ENCODE data around the gene TRIM59. TPM values are rescaled to one million over a fixed set of nuclear protein-coding genes. Genes with fewer than 3 reads are reported as not detected.

Gene TRIM59
- total RNA-seq, 4 donors from 2014 or later, result 3.3 to 5.6 (median 3.8) TPM

DNA sequence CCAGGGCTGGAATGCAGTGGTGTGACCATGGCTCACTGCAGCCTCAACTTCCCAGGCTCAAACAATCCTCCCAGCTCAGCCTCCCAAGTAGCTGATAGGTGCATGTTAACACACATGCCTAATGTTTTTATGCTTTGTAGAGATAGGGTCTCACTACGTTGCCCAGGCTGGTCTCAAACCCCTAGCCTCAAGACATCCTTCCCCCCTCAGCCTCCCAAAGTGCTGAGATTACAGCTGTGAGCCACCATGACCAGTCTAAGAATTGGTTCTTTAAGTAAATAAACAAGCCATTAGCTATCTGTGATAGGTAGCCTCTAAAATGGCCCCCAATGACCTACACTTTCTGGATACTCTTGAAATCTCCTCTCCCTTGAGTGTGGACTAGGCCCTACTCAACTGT is 3.7 kb downstream of the TRIM59 start:
- no peak overlapping the region for H3K4me3 ChIP-seq (replicated peaks in 1 of 3)
- peaks cover 0 to 7% of the 10 kb centered on the region in 2 donors for H3K4me1 ChIP-seq
- H3K27me3 ChIP-seq, result no peaks in the 10 kb centered on the region
- no peaks in the 10 kb centered on the region for H3K36me3 ChIP-seq
- no peak for DNase-seq
- TF ChIP-seq CTCF (IDR thresholded peaks at IDR 0.05) (no peak), POLR2A (IDR thresholded peaks at IDR 0.05) (no peak)
- no peaks in the 10 kb centered on the region for H3K9me3 ChIP-seq
- intact Hi-C loops (cut with DNase I), result no loop called here
- no peak overlapping the region for H3K27ac ChIP-seq
- 95 to 100% methylated on average over 1 of the region's 1 CpG for WGBS, 2 donors

DNA sequence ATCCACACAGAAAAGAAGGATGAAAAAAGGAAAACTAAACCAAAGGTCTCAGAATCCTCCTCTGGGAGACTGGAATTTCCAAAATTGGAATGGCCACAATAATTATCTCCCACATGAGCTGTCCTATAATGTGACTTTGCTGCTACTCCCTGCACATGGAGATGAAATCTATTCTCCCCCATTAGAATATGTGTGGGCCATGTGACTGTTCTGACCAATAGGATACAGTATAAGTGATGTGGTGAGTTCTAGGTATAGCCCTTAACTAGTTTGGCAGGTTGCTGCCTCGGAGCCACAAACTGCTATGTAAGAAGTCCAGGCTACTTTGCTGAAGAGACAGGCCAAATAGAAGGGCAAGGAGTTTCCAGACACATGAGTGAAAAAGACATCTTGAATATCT is 5.2 kb downstream of the TRIM59 start:
- H3K4me1 ChIP-seq, result no peaks in the 10 kb centered on the region
- H3K36me3 ChIP-seq, result no peaks in the 10 kb centered on the region
- TF ChIP-seq POLR2A (IDR thresholded peaks at IDR 0.05) (no peak), CTCF (IDR thresholded peaks at IDR 0.05) (no peak)
- H3K4me3 ChIP-seq (replicated peaks in 1 of 3), result no peak overlapping the region
- no peak for DNase-seq
- H3K9me3 ChIP-seq, result no peaks in the 10 kb centered on the region
- intact Hi-C loops (cut with DNase I), result no loop called here
- WGBS, 2 donors, result 85 to 96% methylated on average over 1 of the region's 1 CpG
- no peaks in the 10 kb centered on the region for H3K27me3 ChIP-seq
- no peak overlapping the region for H3K27ac ChIP-seq

DNA sequence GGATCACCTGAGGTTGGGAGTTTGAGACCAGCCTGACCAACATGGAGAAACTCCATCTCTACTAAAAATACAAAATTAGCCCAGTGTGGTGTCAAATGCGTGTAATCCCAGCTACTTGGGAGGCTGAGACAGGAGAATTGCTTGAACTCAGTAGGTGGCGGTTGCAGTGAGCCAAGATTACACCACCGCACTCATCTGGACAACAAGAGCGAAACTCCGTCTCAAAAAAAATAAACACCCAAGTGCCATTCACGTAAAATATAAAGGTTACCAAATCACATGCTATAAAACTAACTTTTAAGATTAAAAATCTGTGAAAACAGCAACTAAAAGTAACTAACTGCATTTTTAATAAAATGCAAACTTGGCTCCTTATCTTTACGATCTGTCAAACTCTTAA is 8.9 kb downstream of the TRIM59 start:
- no peaks in the 10 kb centered on the region for H3K4me1 ChIP-seq
- H3K36me3 ChIP-seq, result no peaks in the 10 kb centered on the region
- H3K9me3 ChIP-seq, result no peaks in the 10 kb centered on the region
- DNase-seq, result no peak
- no peak for TF ChIP-seq CTCF (IDR thresholded peaks at IDR 0.05)
- TF ChIP-seq POLR2A (IDR thresholded peaks at IDR 0.05), result no peak
- no peak overlapping the region for H3K27ac ChIP-seq
- no peak overlapping the region for H3K4me3 ChIP-seq (replicated peaks in 1 of 3)
- 97% methylated on average over 7 of the region's 7 CpGs for WGBS, 2 donors
- intact Hi-C loops (cut with DNase I), result no loop called here
- H3K27me3 ChIP-seq, result no peaks in the 10 kb centered on the region

GRCh38 chr3:160437083-160437455 is 12.5 kb downstream of the TRIM59 start:
- TF ChIP-seq CTCF (IDR thresholded peaks at IDR 0.05) (no peak), POLR2A (IDR thresholded peaks at IDR 0.05) (no peak)
- 74 to 92% methylated on average over 5 of the region's 5 CpGs for WGBS, 2 donors
- intact Hi-C loops (cut with DNase I), result no loop called here

GRCh38 chr3:160435747-160436146 is 13.8 kb downstream of the TRIM59 start:
- intact Hi-C loops (cut with DNase I), result no loop called here
- peaks cover 11 to 32% of the 10 kb centered on the region in 2 donors for H3K36me3 ChIP-seq
- H3K4me1 ChIP-seq, result no peaks in the 10 kb centered on the region
- TF ChIP-seq POLR2A (IDR thresholded peaks at IDR 0.05) (no peak), CTCF (IDR thresholded peaks at IDR 0.05) (no peak)
- no peak for DNase-seq
- H3K27me3 ChIP-seq, result no peaks in the 10 kb centered on the region
- no peak overlapping the region for H3K27ac ChIP-seq
- WGBS, 2 donors, result 96 to 98% methylated on average over 1 of the region's 1 CpG
- H3K9me3 ChIP-seq, result no peaks in the 10 kb centered on the region
- H3K4me3 ChIP-seq (replicated peaks in 1 of 3), result no peak overlapping the region

More at GRCh38 chr3:160437083-160437455, 12.5 kb downstream of the TRIM59 start:
- DNase-seq, result no peak
- no peaks in the 10 kb centered on the region for H3K4me1 ChIP-seq
- H3K27me3 ChIP-seq, result no peaks in the 10 kb centered on the region
- no peak overlapping the region for H3K27ac ChIP-seq
- peaks cover 4 to 19% of the 10 kb centered on the region in 2 donors for H3K36me3 ChIP-seq
- no peaks in the 10 kb centered on the region for H3K9me3 ChIP-seq
- H3K4me3 ChIP-seq (replicated peaks in 1 of 3), result no peak overlapping the region

All from thyroid gland (tissue), 4 donors.